Small intestine (tissue), 7 donors: ENCODE measurements around the gene PCNX2. TPM values are rescaled to one million over a fixed set of nuclear protein-coding genes. Genes with fewer than 3 reads are reported as not detected.

Experiments
- DNase-seq, 2 donors: peaks; one replicate each; pipeline versions ENCODE4 v3.0.0 to v3.0.0-alpha.2; 2013
- FAIRE-seq: peaks from 2 replicates; lab custom pipeline; 2012; peaks lifted over from hg19 to GRCh38; lab: Jason Lieb, UNC
- H3K27ac ChIP-seq, 3 donors: one replicate each; pipeline ENCODE4 v1.5.1; 2013; ENCODE audit warnings: low read length in 2 of 3, mild to moderate bottlenecking in 2 of 3, control low read depth in 1 of 3, inconsistent platforms in 1 of 3, low read depth in 1 of 3, moderate library complexity in 1 of 3
- H3K27me3 ChIP-seq, 3 donors: one replicate each; pipeline ENCODE4 v1.6.1; 2013; ENCODE audit warnings: low read length in 3 of 3, inconsistent platforms in 1 of 3; ENCODE audit not compliant: control insufficient read depth in 3 of 3, insufficient read depth in 3 of 3
- H3K36me3 ChIP-seq, 3 donors: one replicate each; pipeline ENCODE4 v1.6.1; 2013; ENCODE audit warnings: low read length in 3 of 3, inconsistent platforms in 1 of 3, low read depth in 1 of 3, mild to moderate bottlenecking in 1 of 3, moderate library complexity in 1 of 3; ENCODE audit not compliant: control insufficient read depth in 3 of 3, insufficient read depth in 2 of 3
- H3K4me1 ChIP-seq, 3 donors: one replicate each; pipeline ENCODE4 v1.6.1; 2013; ENCODE audit warnings: low read length in 2 of 3, inconsistent platforms in 1 of 3, low read depth in 1 of 3, mild to moderate bottlenecking in 1 of 3, moderate library complexity in 1 of 3; ENCODE audit not compliant: control insufficient read depth in 3 of 3, insufficient read depth in 2 of 3
- H3K4me3 ChIP-seq, 3 donors: one replicate each; pipeline ENCODE4 v1.5.1; 2013; ENCODE audit warnings: low read length in 3 of 3, control low read depth in 1 of 3, inconsistent platforms in 1 of 3, low read depth in 1 of 3, mild to moderate bottlenecking in 1 of 3, moderate library complexity in 1 of 3
- H3K9me3 ChIP-seq, 2 donors: one replicate each; pipeline ENCODE4 v1.6.1; 2013; ENCODE audit warnings: low read depth in 1 of 2, low read length in 1 of 2; ENCODE audit not compliant: control insufficient read depth in 2 of 2, insufficient read depth in 1 of 2
- WGBS, 3 donors: extraction: QIAGEN DNeasy Blood & Tissue Kit; methylation state at CpG; one replicate each; pipeline ENCODE4 v1.1.7; 2013; 5-methylcytosine and 5-hydroxymethylcytosine counted together
- polyA plus RNA-seq, 4 donors: library from polyadenylated mRNA; stranded (reverse) in 3 of 4; unstranded in 1 of 4; fragments of 200-250 nt in 3 of 4; fragments of 120-200 nt in 1 of 4; gene quantifications; one replicate each; pipeline versions ENCODE4 v1.2.1 to v1.2.3, GENCODE V29; 2013
- donor health status: healthy with polysubstance abuse.
- donor health status: control.
- donor health status: control.
- donor health status: Bipolar disorder and iron deficiency.
- donor health status: healthy.

Gene PCNX2
- polyA plus RNA-seq, 4 donors, result 1.3 to 18.1 (median 5.1) TPM

- Histone ChIP-seq H3K27ac (no peak overlapping the region), H3K9me3 (no peaks in the 10 kb centered on the region), H3K27me3 (no peaks in the 10 kb centered on the region), H3K4me1 (peaks cover 0 to 11% (median 9%) of the 10 kb centered on the region in 3 donors), H3K36me3 (peaks cover 0 to 3% (median 0%) of the 10 kb centered on the region in 3 donors), H3K4me3 (no peak overlapping the region)
- no peak for FAIRE-seq
- no peak for DNase-seq
- 72 to 73% (median 72%) methylated on average over 5 of the region's 5 CpGs for WGBS, 3 donors
These were observed 41.3 kb upstream of the PCNX2 start for GRCh38 chr1:233336554-233337456.

- Histone ChIP-seq H3K4me1 (peaks cover 5 to 8% (median 6%) of the 10 kb centered on the region in 3 donors), H3K4me3 (no peak overlapping the region), H3K27ac (no peak overlapping the region), H3K27me3 (peaks cover 0 to 3% (median 0%) of the 10 kb centered on the region in 3 donors), H3K9me3 (no peaks in the 10 kb centered on the region), H3K36me3 (peaks cover 0 to 3% (median 0%) of the 10 kb centered on the region in 3 donors)
- peak in 1 of 2 donors; percentile 44 for DNase-seq
- WGBS, 3 donors, result 66 to 82% (median 68%) methylated on average over 7 of the region's 7 CpGs
- no peak for FAIRE-seq
These were observed 38.6 kb upstream of the PCNX2 start for GRCh38 chr1:233334092-233334491.

GRCh38 chr1:233333086-233333485 is 37.6 kb upstream of the PCNX2 start:
- Histone ChIP-seq H3K27ac (no peak overlapping the region), H3K4me3 (no peak overlapping the region), H3K9me3 (no peaks in the 10 kb centered on the region), H3K36me3 (peaks cover 0 to 3% (median 0%) of the 10 kb centered on the region in 3 donors), H3K4me1 (peaks cover 5 to 10% (median 5%) of the 10 kb centered on the region in 3 donors), H3K27me3 (peaks cover 0 to 3% (median 0%) of the 10 kb centered on the region in 3 donors)
- DNase-seq (no peak), FAIRE-seq (no peak)
- WGBS, 3 donors, result 88 to 94% (median 92%) methylated on average over 1 of the region's 1 CpG

- FAIRE-seq, result no peak
- DNase-seq, result no peak
These were observed 36.4 kb upstream of the PCNX2 start for GRCh38 chr1:233331676-233332519.

GRCh38 chr1:233328142-233328921 is 32.8 kb upstream of the PCNX2 start:
- WGBS, 3 donors, result 0 to 1% (median 0%) methylated on average over 64 to 96 of the region's 96 CpGs
- no peak for FAIRE-seq
- H3K9me3 ChIP-seq, result no peaks in the 10 kb centered on the region
- peaks cover 0 to 10% (median 2%) of the 10 kb centered on the region in 3 donors for H3K4me1 ChIP-seq
- peaks cover 0 to 3% (median 0%) of the 10 kb centered on the region in 3 donors for H3K27me3 ChIP-seq
- peak overlapping the region; percentile 31 to 74 (median 72) for H3K4me3 ChIP-seq
- H3K27ac ChIP-seq, result peak overlapping the region; percentile 7 to 89 (median 86)
- H3K36me3 ChIP-seq, result peaks cover 0 to 3% (median 0%) of the 10 kb centered on the region in 3 donors
- DNase-seq, result peak; percentile 41 to 81

More at GRCh38 chr1:233331676-233332519, 36.4 kb upstream of the PCNX2 start:
- Histone ChIP-seq H3K36me3 (peaks cover 0 to 3% (median 0%) of the 10 kb centered on the region in 3 donors), H3K27ac (no peak overlapping the region), H3K4me3 (no peak overlapping the region), H3K27me3 (peaks cover 0 to 3% (median 0%) of the 10 kb centered on the region in 3 donors), H3K4me1 (peaks cover 3 to 10% (median 5%) of the 10 kb centered on the region in 3 donors), H3K9me3 (no peaks in the 10 kb centered on the region)
- WGBS, 3 donors, result 54 to 81% (median 66%) methylated on average over 8 of the region's 8 CpGs

GRCh38 chr1:233327651-233328141 is 32.2 kb upstream of the PCNX2 start, which contains the start of gene MAP3K21:
Gene MAP3K21, plus strand, starts transcription at chr1:233327724. Its CDS starts 305 bp downstream, at chr1:233328029.
- H3K36me3 ChIP-seq, result peaks cover 0 to 3% (median 0%) of the 10 kb centered on the region in 3 donors
- H3K27ac ChIP-seq, result peak within 1 kb of the TSS; percentile 54 to 89 (median 86)
- no peak for DNase-seq
- WGBS, 3 donors, result 0 to 2% (median 1%) methylated on average over 19 to 68 of the region's 68 CpGs
- H3K4me1 ChIP-seq, result peaks cover 0 to 10% (median 2%) of the 10 kb centered on the region in 3 donors
- peak within 1 kb of the TSS; percentile 40 to 74 (median 72) for H3K4me3 ChIP-seq
- H3K27me3 ChIP-seq, result peaks cover 0 to 3% (median 0%) of the 10 kb centered on the region in 3 donors
- no peaks in the 10 kb centered on the region for H3K9me3 ChIP-seq
- FAIRE-seq, result no peak

GRCh38 chr1:233326811-233327650 is 31.5 kb upstream of the PCNX2 start:
- Histone ChIP-seq H3K27me3 (peaks cover 0 to 5% (median 3%) of the 10 kb centered on the region in 3 donors), H3K4me1 (peaks cover 0 to 10% (median 2%) of the 10 kb centered on the region in 3 donors), H3K9me3 (no peaks in the 10 kb centered on the region), H3K4me3 (peak overlapping the region in 2 of 3 donors; percentile 40 to 74), H3K27ac (peak overlapping the region in 2 of 3 donors; percentile 45 to 54), H3K36me3 (no peaks in the 10 kb centered on the region)
- WGBS, 3 donors, result 2 to 4% (median 3%) methylated on average over 35 to 49 of the region's 49 CpGs
- FAIRE-seq (no peak), DNase-seq (peak; percentile 96 to 98)
